Mononuclear cell (primary cell): ENCODE measurements around the gene NBEA. TPM values are rescaled to one million over a fixed set of nuclear protein-coding genes. Genes with fewer than 3 reads are reported as not detected.
"Not testable (repeated sequence)": the region's sequence is repeated elsewhere in the genome, so short reads cannot be mapped to it uniquely, and the experiment has no call there.

Experiments
- H3K27me3 ChIP-seq: 2 replicates; pipeline ENCODE4 v1.6.0; 2011; ENCODE audit warnings: low read length, control low read depth; ENCODE audit not compliant: insufficient read depth
- H3K4me1 ChIP-seq: 2 replicates; pipeline ENCODE4 v1.5.1; 2011; ENCODE audit warnings: mild to moderate bottlenecking, low read length, control low read depth; ENCODE audit not compliant: insufficient read depth
- H3K4me3 ChIP-seq: 2 replicates; pipeline ENCODE4 v1.5.1; 2011; ENCODE audit warnings: mild to moderate bottlenecking, low read length, moderate library complexity
- H3K9me3 ChIP-seq: 2 replicates; pipeline ENCODE4 v1.5.1; 2011; ENCODE audit warnings: low read depth, mild to moderate bottlenecking, control low read depth, low read length
- total RNA-seq: library from RNA; depleted of rRNA; stranded (reverse); fragments of >200 nt; gene quantifications from one replicate; pipeline ENCODE4 v1.2.3, GENCODE V29; 2012

NBEA gene
- total RNA-seq, 1 donor: 3.3 TPM

- Histone ChIP-seq H3K4me3 (no peak overlapping the region), H3K4me1 (peaks cover 8% of the 10 kb centered on the region), H3K9me3 (no peaks in the 10 kb centered on the region), H3K27me3 (peaks cover 41% of the 10 kb centered on the region)
Observed at GRCh38 chr13:34941436-34941834, 635 bp upstream of the NBEA start.

- Histone ChIP-seq H3K4me3 (peak overlapping the region; percentile 44), H3K4me1 (peaks cover 8% of the 10 kb centered on the region), H3K9me3 (no peaks in the 10 kb centered on the region), H3K27me3 (peaks cover 44% of the 10 kb centered on the region)
Observed at GRCh38 chr13:34942732-34943435, 814 bp downstream of the NBEA start.

DNA sequence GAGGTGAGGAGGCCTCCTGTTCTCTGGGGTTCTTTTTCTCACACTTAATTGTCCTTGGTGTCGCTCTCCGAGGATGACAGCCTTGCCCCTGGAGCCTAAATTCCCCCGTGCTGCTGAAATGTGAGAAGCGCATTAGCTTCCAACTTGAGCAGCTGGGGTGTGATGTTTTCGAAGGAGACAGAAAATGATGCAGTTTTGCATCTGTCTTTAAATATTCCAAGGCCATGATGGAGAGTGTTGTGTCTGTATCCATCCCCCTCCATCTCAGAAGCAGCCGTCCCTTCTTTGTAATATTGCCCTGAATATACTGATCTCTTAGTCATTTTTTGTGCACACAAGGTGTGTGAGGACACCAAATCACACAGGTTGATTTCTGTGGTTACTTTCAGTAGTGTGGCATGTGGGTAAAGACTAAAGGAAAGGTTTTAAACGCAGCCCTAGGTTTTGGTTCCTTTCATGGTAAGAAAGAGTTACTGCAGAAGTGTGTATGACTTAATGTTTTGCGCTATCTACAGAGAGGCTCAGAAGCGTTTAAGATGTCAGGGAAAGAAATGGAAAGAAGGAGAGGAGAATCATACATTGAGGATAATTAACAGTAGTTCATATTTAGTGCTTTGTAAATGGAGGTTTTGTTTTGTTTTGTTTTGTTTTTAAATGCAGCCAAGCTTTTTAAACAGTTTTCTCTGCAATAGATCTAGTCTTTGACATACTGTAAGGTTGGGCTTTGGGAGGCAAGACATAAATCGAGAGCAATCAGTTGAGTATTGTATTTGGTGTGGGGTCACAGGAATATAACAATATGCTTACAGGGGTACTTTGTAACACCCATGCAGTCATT, 1.6 kb downstream of the NBEA start:
- H3K9me3 ChIP-seq: no peaks in the 10 kb centered on the region
- H3K4me3 ChIP-seq: no peak overlapping the region
- peaks cover 42% of the 10 kb centered on the region for H3K27me3 ChIP-seq
- H3K4me1 ChIP-seq: peaks cover 8% of the 10 kb centered on the region

- no peak overlapping the region for H3K4me3 ChIP-seq
- peaks cover 37% of the 10 kb centered on the region for H3K27me3 ChIP-seq
- H3K9me3 ChIP-seq: no peaks in the 10 kb centered on the region
- H3K4me1 ChIP-seq: peaks cover 8% of the 10 kb centered on the region
Observed at GRCh38 chr13:34944274-34944634, 2.2 kb downstream of the NBEA start.

DNA sequence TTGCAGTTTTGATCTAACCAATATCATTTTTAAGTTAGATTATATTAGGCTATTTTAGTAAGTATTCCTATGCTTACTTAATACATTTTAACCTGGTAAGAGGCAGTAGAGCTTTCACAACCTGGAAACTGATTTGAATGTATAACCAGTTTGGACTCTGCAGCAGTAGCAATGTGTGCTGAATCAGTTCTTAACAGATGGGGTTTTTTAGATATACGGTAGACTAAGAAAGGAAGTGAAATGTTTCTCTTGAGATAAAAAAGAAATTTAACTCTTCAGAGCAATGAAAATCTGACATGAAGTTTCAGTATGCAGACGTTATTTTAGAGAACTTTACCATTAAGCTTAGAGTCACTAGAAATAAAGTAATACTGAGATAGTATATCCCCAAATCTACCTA, 2.7 kb downstream of the NBEA start:
- peaks cover 8% of the 10 kb centered on the region for H3K4me1 ChIP-seq
- H3K4me3 ChIP-seq: no peak overlapping the region
- no peaks in the 10 kb centered on the region for H3K9me3 ChIP-seq
- peaks cover 36% of the 10 kb centered on the region for H3K27me3 ChIP-seq

GRCh38 chr13:34951528-34951927, 9.5 kb downstream of the NBEA start:
- H3K4me1 ChIP-seq: no peaks in the 10 kb centered on the region

GRCh38 chr13:34959489-34959888, 17.4 kb downstream of the NBEA start:
- Histone ChIP-seq H3K27me3 (no peaks in the 10 kb centered on the region), H3K4me3 (no peak overlapping the region), H3K9me3 (no peaks in the 10 kb centered on the region), H3K4me1 (no peaks in the 10 kb centered on the region)

More at GRCh38 chr13:34951528-34951927, 9.5 kb downstream of the NBEA start:
- H3K27me3 ChIP-seq: peaks cover 2% of the 10 kb centered on the region
- H3K4me3 ChIP-seq: no peak overlapping the region
- H3K9me3 ChIP-seq: no peaks in the 10 kb centered on the region

DNA sequence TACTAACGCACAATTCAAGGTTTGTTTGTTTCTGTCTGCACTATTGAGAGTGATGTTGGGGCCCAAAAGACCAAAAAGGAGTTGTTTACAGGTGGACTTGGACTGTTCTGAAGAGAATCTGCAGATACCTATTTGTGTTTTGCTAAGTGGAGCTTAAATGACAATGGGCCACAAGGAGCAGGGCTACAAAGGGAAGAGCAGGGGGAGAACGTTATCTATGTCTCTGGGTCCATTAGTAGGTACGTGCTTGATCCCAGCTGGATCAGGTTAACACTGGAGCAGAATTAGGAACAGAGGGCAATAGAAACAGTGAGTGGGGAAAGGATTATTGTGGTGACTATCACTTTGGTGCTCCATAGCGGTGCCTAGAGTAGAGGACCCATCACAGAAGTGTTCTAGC, 22.5 kb downstream of the NBEA start:
- H3K4me1 ChIP-seq: no peaks in the 10 kb centered on the region
- peaks cover 2% of the 10 kb centered on the region for H3K9me3 ChIP-seq
- H3K4me3 ChIP-seq: no peak overlapping the region
- no peaks in the 10 kb centered on the region for H3K27me3 ChIP-seq

GRCh38 chr13:34967851-34968562, 25.9 kb downstream of the NBEA start:
- Histone ChIP-seq H3K9me3 (peaks cover 8% of the 10 kb centered on the region), H3K4me3 (no peak overlapping the region), H3K27me3 (no peaks in the 10 kb centered on the region), H3K4me1 (no peaks in the 10 kb centered on the region)

DNA sequence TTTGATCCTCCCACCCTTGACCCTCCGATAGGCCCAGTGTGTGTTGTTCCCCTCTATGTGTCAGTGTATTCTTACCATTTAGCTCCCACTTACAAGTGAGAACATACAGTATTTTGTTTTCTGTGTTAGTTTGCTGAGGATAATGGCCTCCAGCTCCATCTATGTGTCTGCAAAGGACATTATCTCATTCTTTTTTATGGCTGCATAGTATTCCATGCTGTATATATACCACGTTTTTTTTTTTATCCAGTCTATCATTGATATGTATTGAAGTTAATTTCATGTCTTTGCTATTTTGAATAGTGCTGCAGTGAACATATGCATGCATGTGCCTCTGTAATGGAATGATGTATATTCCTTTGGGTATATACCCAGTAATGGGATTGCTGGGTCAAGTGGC, 27.5 kb downstream of the NBEA start:
- H3K4me3 ChIP-seq, H3K9me3 ChIP-seq, H3K27me3 ChIP-seq: not testable (repeated sequence)

GRCh38 chr13:34970961-34971360, 28.9 kb downstream of the NBEA start:
- peaks cover 8% of the 10 kb centered on the region for H3K9me3 ChIP-seq
- H3K27me3 ChIP-seq: no peaks in the 10 kb centered on the region
- H3K4me3 ChIP-seq: no peak overlapping the region
- H3K4me1 ChIP-seq: no peaks in the 10 kb centered on the region

More for the DNA sequence above, 27.5 kb downstream of the NBEA start:
- not testable (repeated sequence) for H3K4me1 ChIP-seq

DNA sequence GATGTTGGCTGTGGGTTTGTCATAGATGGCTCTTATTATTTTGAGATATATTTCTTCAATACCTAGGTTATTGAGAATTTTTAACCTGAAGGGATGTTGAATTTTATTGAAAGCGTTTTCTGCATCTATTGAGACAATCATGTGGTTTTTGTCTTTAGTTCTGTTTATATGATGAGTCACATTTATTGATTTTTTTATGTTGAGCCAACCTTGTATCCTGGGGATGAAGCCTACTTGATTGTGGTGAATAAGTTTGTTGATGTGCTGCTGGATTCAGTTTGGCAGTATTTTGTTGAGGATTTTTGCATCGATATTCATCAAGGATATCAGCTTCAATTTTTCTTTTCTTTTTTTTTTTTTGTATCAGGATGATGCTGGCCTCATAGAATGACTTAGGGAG, 29.4 kb downstream of the NBEA start:
- Histone ChIP-seq H3K4me3 (no peak overlapping the region), H3K27me3 (no peaks in the 10 kb centered on the region), H3K9me3 (peaks cover 8% of the 10 kb centered on the region), H3K4me1 (no peaks in the 10 kb centered on the region)

DNA sequence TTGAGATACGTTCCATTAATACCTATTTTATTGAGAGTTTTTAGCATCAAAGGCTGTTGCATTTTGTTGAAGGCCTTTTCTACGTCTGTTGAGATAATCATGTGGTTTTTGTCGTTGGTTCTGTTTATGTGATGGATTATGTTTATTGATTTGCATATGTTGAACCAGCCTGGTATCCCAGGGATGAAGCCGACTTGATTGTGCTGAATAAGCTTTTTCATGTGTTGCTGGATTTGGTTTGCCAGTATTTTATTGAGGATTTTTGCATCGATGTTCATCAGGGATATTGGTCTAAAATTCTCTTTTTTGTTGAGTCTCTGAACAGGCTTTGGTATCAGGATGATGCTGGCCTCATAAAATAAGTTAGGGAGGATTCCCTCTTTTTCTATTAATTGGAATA, 43.1 kb downstream of the NBEA start:
- not testable (repeated sequence) for H3K9me3 ChIP-seq, H3K4me3 ChIP-seq, H3K27me3 ChIP-seq, H3K4me1 ChIP-seq

GRCh38 chr13:34988330-34988791, 46.3 kb downstream of the NBEA start:
- H3K4me3 ChIP-seq: no peak overlapping the region

More at GRCh38 chr13:34988330-34988791, 46.3 kb downstream of the NBEA start:
- peaks cover 20% of the 10 kb centered on the region for H3K9me3 ChIP-seq
- H3K27me3 ChIP-seq: no peaks in the 10 kb centered on the region
- H3K4me1 ChIP-seq: no peaks in the 10 kb centered on the region
